Measurements from ENCODE around the gene CALML4. TPM values are rescaled to one million over a fixed set of nuclear protein-coding genes. Genes with fewer than 3 reads are reported as not detected.
"Not testable (repeated sequence)": the region's sequence is repeated elsewhere in the genome, so short reads cannot be mapped to it uniquely, and the experiment has no call there.

The CALML4 gene
- total RNA-seq, 1 experiment from 2014 or later = 1.8 TPM

DNA sequence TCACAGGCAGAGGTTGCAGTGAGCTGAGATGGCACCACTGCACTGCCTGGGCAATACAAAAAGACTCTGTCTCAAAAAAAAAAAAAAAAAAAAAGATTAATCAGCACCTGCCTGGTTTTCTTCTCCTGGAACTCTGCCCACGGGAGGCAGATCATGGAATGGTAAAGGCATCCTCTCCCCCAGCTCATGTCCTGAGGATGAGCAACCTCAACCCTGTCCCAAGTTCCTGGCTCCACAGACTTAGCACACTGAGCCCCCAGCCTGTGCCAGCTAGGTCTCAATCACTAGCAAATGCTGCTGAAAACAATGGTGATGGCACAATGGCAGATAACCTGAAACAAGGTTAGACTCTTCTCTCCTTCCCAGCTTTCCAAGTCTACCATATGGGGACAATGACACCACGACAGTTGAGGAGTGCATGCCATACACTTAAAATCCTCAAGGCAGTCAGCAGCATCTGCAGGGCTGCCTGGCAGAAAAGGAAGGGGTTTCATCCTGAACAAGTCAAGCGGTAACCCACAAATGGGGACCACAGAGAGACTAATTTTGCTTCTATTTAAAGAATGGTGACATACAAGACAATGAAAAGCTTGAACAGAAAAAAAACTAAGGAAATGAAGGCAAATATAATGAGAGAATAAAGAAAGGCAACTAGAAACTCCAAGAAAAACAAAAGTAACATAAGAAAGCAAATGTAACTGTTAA lies 19.6 kb upstream of the CALML4 start:
- DNase-seq (ENCODE audit: low read depth) = no peak

DNA sequence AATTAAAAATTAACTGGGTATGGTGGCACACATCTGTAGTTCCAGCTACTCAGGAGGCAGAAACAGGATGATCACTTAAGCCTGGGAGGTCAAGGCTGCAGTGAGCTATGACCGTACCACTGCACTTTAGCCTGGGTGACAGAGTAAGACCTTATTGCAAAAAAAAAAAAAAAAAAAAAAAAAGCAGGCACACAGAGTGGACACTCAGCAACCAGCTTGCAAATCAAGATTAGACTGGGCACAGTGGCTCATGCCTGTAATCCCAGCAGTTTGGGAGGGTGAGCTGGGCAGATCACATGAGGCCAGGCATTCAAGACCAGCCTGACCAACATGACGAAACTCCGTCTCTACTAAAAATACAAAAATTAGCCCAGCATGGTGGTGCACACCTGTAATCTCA lies 19.0 kb upstream of the CALML4 start:
- no peak for DNase-seq (ENCODE audit: low read depth)

DNA sequence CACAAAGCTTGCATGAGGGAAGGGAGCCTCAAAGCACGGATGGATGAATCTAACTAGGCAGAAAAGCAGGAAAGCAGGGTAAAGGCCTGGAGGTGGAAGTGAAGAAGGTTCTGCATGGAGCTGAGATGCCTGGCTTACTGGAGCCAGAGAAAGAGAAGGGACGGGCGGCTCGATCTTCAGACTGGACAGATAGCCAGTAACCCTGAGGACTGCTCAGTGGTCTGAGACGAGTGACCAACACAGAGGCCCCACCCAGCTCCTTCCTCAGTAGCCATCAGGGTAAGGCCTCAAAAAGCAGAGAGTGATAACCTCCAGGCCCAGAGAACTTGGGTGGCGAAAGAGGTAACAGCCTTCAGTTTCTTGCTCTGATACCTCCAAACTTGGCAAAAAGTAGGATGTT lies 18.0 kb upstream of the CALML4 start:
- DNase-seq (ENCODE audit: low read depth) = no peak

DNA sequence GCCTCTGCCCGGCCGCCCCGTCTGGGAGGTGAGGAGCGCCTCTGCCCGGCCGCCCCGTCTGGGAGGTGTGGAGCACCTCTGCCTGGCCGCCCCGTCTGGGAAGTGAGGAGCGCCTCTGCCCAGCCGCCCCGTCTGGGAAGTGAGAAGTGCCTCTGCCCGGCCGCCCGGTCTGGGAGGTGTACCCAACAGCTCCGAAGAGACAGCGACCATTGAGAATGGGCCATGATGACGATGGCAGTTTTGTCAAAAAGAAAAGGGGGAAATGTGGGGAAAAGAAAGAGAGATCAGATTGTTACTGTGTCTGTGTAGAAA lies 17.3 kb upstream of the CALML4 start:
- not testable (repeated sequence) for DNase-seq (ENCODE audit: low read depth)

DNA sequence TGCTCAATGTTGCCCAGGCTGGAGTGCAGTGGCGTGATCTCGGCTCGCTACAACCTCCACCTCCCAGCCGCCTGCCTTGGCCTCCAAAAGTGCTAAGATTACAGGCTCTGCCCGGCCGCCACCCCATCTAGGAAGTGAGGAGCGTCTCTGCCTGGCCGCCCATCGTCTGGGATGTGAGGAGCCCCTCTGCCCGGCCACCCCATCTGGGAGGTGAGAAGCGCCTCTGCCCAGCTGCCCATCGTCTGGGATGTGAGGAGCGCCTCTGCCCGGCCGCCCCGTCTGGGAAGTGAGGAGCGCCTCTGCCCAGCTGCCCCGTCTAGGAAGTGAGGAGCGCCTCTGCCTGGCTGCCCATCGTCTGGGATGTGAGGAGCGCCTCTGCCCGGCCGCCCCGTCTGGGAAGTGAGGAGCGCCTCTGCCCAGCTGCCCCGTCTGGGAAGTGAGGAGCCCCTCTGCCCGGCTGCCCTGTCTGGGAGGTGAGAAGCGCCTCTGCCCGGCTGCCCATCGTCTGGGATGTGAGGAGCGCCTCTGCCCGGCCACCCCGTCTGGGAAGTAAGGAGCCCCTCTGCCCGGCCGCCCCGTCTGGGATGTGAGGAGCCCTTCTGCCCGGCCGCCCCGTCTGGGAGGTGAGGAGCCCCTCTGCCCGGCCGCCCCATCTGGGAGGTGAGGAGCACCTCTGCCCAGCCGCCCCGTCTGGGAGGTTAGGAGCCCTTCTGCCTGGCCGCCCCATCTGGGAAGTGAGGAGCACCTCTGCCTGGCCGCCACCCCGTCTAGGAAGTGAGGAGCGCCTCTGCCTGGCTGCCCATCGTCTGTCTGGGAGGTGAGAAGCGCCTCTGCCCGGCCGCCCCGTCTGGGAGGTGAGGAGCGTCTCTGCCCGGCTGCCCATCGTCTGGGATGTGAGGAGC lies 16.6 kb upstream of the CALML4 start:
- not testable (repeated sequence) for DNase-seq (ENCODE audit: low read depth)

DNA sequence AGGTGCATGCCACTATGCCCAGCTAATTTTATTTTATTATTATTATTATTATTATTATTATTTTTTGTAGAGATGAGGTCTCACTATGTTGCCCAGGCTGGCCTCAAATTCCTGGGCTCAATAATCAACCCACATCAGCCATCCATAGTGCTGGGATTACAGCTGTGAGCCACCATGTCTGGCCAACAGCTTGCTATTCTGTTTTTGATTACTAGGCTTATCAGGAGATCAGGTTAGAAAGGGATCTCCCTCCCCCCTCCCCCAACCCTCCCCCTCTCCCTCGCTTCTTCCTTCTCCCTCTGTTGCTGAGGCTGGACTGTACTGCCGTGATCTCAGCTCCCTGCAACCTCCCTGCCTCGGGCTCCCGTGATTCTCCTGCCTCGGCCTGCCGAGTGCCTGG lies 15.8 kb upstream of the CALML4 start:
- no peak for DNase-seq (ENCODE audit: low read depth)

DNA sequence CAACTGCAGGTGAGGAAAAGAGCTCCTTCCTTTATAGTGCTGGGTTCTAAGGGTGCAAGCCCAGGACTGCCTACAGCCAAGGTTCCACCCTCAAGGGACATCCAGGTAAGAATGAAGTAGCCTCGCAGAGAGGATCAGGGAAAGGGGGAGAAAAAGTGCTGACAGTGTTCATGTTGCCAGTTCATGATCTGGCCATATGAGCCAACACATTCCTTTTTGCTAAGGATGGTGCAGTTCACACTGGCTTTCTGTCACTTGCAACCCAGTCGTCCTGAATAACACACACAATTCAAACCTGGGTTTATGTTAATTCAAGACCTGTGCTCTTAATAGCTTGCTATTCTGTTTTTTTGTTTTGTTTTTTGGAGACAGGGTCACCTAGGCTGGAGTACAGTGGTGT lies 15.4 kb upstream of the CALML4 start:
- no peak for DNase-seq (ENCODE audit: low read depth)

DNA sequence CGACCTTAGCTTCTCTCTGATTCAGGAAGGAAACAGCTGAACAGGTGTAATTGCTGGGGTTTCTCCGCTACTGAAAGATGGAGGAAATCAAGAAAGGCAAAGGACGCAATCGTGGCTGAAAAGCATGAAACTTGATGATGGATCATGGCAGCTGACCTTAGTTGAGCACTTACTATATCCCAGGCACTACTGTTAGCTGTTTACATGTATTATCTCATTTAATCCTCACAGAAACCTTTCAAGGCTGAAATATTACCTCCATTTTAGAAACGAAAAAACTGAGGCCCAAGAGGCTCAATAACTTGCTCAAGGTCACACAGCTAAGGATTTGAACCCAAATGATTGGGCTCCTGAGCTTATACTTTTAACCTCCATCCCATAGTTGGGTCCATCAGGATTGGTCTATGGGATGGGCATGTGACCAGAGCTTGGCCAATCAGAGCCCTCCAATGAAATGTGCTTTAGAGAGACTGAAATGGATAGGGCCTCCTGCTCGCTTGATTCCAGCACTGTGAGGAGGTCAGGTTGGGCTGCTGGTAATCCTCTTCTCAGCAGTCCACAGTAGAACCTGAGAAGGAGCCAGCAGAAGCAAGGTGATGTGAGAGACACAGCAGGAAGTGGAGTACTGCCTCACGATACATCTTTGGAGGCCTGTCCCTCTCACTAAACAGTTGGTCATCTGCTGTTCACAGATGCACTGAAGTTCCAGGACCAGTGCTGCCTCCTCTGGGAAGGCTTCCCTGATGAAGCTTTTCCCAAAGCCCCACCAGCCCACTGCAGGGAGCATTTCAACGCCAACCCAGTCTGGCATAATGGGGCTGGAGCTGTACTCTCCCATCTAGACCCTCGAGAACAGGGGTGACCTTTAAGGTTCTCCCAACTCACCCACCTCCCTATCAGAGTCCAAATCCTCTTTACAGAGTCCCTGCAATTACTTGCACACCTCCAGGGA lies 14.0 kb upstream of the CALML4 start:
- DNase-seq (ENCODE audit: low read depth) = no peak

DNA sequence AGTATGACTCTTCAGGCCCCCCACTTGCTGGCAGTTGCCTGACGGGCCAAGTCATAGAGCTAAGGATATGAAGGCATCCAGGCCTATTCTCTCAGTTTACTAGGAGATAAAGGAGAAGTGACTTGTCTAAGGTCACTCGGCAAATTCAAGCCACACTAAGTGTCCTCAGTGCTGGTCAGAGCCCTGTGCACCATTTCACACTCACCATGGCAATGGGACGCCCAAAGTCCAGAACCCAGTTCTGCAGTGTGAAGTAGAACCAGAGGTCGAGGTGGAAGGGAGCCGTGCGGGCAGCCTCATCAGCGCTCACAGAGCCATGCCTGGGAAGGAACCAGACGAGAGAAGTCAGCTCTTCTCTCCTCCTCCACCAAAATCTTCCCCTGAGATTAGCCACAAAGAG lies 13.2 kb upstream of the CALML4 start:
- no peak for DNase-seq (ENCODE audit: low read depth)

DNA sequence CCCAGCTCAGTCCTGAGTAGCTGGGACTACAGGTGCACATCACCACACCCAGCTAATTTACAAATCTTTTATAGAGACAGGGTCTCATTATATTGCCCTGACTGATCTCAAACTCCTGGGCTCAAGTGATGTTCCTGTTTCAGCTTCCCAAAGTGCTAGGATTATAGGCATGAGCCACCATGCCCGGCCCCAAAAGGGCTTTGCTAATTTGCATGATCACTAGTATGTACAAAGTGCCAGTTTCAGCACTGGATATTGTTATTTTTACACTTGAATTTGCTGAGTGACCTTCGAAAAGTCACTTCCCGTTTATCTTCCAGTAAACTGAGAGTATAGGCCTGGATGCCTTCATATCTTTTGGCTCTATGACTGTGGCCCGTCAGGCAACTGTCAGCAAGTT lies 12.2 kb upstream of the CALML4 start:
- DNase-seq (ENCODE audit: low read depth) = no peak

DNA sequence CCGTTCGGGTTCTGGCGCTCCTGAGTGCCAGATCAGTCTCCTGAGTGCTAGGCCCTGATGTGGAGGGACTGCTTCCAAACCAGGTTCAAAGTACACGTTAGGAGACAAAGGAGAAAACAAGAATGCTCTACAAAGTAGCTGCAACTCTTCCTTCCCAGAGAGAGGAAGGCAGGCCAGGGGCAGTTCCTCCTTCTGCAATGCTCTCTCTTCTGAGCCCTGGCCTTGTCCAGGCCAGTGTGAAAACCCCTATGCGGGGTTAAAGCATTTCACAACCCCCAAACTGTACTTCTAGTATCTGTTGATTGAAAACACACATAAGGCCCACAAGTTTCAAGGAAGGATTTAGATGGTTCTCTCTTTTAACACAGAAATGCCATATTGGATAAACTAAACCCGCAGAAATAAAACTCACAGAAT lies 9.7 kb upstream of the CALML4 start:
- DNase-seq (ENCODE audit: low read depth) = no peak

DNA sequence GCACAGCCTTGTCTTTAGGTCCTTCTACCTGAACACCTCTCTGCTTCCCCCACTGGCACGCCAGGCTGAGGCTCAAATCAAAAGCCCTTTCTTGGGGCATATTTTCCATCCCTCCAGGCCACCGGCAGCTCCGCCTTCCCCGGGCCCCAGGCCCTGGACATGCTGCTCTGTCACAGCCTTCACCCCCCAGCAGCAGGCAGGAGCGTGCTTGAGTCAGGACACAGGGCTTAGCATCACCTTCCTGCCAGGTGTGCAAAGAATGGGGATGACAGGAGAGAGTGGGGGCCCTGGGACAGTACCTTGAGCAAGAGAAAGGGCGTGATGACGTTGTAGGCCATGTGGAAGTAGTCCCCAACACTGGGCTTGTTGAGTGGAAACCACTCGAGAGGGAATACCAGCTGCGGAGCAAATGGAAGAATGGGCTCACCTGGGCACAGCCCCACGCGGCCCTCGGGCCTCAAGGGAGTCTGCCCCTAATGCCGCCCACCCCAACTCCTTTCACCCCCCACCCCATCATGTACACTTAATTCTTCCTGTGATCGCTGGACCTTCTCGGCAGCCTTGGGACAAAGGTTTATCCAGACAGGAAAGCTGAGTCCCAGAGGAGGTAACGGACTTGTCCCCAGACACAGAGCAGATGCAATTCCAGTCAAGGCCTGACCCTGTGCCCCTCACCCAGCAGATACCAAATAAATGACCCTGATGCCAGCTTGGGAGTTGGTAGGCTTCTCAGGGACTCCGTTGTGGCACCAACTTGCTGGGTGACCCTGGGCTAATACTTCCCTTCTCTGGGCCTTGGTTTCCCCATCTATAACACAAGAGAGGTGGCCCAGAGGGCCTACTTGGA lies 9.1 kb upstream of the CALML4 start:
- DNase-seq (ENCODE audit: low read depth) = no peak

DNA sequence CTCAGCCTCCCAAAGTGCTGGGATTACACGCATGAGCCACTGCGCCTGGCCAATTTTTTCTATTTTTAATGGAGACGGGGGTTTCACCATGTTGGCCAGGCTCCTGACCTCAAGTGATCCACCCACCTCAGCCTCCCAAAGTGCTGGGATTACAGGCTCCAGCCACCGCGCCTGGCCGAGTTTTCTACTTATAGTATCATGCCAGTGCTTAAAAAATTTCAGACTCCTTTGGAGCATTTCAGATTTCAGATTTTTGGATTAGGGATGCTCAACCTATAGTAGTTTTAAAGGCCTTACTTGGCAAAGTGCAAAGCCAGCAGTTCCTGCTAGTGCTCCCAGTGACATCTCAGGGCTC lies 8.3 kb upstream of the CALML4 start:
- not testable (repeated sequence) for DNase-seq (ENCODE audit: low read depth)

DNA sequence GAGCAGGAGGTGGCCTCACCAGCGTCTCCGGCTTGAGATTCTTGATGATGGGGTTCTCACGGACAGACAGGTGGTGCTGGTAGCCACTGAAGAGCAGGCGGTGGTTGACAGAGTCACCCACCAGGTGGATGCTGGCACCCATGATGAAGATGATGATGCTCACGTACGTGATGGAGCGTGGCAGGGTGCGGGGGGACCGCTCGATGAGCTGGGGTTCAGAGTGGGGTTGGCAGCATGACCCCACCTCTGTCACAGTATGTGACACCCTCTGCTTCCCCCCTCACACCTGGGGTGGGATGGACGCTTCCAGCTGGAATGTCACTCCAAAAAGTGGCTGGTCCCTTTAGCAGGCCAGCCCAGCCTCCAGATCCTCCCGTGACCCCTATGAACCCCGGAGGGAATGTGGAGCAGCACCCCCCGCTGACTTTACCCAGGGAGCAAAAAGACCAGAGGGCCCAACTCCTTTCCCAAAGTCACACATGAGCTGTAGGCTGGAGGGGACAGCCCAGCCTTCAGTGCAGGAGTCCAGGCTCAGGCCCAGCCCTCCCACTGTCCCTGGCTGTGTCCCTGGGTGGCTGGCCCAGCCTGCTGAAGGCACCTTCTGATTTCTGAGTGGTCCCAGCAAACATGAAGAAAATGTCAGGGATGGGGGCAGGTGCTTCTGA lies 6.7 kb upstream of the CALML4 start:
- no peak for DNase-seq (ENCODE audit: low read depth)

DNA sequence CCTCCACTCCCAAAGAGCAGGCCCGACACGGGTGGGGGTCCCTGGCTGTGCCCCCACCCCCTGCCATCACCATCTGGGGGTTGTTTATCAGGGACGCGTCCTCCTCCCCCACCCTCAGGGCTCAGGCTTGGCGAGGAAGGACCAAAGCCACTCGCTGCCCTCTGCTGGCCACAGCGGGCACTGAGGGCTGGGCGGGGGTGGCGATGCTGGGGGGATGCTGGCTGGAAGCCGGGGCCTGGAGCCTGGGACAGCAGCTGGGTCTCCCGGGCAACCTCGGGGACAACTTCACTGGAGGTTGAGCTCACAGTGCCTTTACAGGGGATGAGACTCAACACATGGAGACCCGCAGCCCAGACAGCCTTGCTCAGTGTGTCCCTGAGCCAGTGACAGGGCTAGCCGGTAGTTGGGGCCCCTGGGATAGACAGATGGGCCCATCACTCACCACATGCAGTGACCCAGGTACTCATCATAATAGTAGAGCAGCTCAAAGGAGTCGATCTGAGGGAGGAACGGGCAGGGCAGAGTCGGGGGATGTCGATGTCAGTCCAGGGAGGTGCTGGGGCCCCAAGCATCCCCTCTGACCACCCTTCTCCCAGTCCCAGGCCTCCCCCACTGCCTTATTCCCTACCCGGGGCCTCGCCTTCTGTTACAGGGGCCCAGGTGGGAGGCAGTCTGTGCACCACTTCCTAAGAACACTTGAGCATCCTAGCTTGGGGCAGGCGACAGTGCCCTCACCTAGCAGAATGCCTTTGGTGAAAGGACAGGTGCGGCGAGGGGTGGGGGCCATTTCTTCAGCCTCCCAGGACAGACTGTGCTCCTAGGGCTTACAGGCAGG lies 5.9 kb upstream of the CALML4 start:
- DNase-seq (ENCODE audit: low read depth) = no peak

DNA sequence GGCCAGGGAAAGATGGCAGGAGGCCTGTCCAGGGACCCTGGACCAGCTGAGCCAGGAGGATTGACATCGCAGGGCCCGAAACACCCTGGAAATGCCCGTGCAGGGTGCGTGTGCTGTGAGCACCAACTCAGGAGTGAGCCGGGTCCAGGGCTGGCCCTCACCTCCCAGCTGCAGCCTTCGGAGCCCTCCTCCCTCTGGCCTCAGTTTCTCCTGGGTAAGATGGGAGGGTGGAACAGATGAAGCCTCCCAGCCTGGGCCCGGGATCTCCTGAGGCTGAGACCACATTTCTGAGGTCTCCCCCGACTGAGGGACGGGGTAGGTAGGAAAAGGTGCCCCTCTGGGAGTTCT lies 5.3 kb upstream of the CALML4 start:
- DNase-seq (ENCODE audit: low read depth) = no peak

DNA sequence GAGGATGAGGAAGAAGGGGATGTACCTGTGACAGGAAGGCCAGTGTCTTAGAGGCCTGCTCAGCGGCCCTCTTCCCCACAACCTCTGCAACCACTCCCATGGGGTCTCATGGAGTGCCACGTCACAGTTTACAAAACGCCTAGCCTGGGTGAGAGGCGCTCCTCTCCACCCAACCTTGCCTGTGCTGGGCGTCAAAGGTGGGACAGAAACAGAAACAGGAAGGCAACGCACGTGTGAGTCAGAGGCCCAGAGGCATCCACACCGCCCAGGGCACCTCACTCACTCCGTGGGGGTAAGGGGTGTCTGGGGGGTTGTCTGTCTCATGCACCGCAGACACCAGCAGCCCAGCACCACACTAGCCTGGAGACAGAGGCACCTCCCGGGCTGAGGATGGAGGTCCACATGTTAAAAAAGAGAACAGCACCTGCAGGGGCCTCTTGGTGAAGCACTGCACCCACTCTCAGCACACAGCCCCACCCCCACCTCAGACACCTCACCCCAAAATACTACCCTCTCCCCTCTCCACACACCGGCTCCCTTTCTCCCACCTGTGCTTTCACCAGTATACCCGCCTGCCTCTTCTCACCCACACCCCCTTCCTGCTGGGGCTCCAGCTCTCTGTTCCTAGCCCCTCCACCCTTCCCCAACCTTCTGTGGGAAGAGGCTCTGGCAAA lies 4.7 kb upstream of the CALML4 start:
- peak; percentile 51 for DNase-seq (ENCODE audit: low read depth)

DNA sequence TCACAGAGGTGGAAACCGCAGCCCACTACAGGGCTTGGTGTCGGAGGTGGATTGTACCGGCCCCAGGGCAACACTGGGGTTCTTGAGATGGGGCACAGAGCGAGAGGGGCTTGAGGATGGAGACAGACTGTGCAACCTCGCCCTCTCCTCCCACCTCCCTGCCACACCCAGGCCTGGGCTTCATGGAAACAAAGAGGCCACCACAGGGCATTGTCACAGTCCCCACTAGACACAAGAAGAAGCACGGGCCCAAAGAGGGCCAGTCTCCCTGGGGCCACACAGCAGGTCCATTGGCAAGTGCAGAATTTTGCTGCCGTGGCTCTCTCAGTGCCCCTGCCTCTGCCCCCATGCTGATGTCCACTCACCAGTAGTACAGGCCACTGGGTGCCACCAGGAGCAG lies 4.1 kb upstream of the CALML4 start:
- DNase-seq (ENCODE audit: low read depth) = no peak

DNA sequence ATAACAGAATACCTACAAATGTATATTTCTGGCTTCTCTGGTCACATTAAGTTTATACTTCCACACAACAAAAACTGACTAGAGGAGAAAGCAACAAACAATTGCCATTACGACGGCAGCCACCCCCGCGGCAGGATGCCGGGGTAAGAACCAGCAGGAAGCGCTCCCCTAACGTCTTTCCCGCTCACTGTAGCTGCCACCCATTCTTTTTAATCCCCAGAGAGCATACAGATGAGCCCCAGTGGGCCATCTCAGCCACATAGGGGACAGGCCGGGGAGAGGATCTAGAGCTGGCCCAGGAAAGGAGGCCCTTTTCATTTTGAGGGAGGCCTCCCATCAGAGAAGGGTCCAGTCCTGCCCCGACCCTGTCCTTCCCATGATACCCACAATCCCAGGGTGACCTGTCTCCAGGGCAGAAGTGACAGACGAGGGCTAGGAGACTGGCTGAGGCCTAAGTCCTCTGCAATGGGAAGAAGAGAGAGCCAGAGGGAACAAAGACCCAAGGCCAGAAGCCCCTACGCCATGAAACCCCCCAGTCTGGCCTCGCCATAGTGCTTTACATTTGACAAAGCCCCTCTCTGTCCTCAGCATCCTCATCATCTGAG lies 3.6 kb upstream of the CALML4 start:
- DNase-seq (ENCODE audit: low read depth) = no peak
